Immature natural killer cell (primary cell): Measurements from ENCODE around the gene HMG20B. TPM values are rescaled to one million over a fixed set of nuclear protein-coding genes. Genes with fewer than 3 reads are reported as not detected.
"Not testable (repeated sequence)": the region's sequence is repeated elsewhere in the genome, so short reads cannot be mapped to it uniquely, and the experiment has no call there.

Source experiments
- DNase-seq, 3 donors: peaks; one replicate each; pipeline ENCODE4 v3.0.0; 2022; ENCODE audit warnings: mixed read lengths in 1 of 3
- H3K27ac Mint-ChIP-seq, 6 donors: one replicate each; pipeline ENCODE4 v1.8.0; 2020; ENCODE audit warnings: mixed read lengths in 6 of 6, mild to moderate bottlenecking in 5 of 6, inconsistent platforms in 4 of 6, moderate library complexity in 3 of 6
- H3K27me3 Mint-ChIP-seq, 3 donors: one replicate each; pipeline ENCODE4 v1.8.0; 2020 to 2021; ENCODE audit warnings: low read depth in 3 of 3, mild to moderate bottlenecking in 3 of 3, mixed read lengths in 3 of 3, moderate library complexity in 3 of 3, inconsistent platforms in 1 of 3
- H3K36me3 Mint-ChIP-seq, 3 donors: one replicate each; pipeline ENCODE4 v1.8.0; 2020; ENCODE audit warnings: mixed read lengths in 3 of 3, inconsistent platforms in 2 of 3, mild to moderate bottlenecking in 2 of 3
- H3K4me1 Mint-ChIP-seq, 2 donors: one replicate each; pipeline ENCODE4 v1.8.0; 2020; ENCODE audit warnings: inconsistent platforms in 2 of 2, mild to moderate bottlenecking in 2 of 2, mixed read lengths in 2 of 2, moderate library complexity in 1 of 2
- H3K4me3 Mint-ChIP-seq, 5 donors: one replicate each; pipeline ENCODE4 v1.8.0; 2020; ENCODE audit warnings: mild to moderate bottlenecking in 5 of 5, mixed read lengths in 5 of 5, inconsistent platforms in 3 of 5, moderate library complexity in 3 of 5
- H3K9me3 Mint-ChIP-seq, 6 donors: one replicate each; pipeline ENCODE4 v1.8.0; 2020; ENCODE audit warnings: mild to moderate bottlenecking in 6 of 6, mixed read lengths in 6 of 6, inconsistent platforms in 4 of 6, moderate library complexity in 3 of 6
- polyA plus RNA-seq, 3 donors: library from polyadenylated mRNA; unstranded; fragments of 300-500 nt; fragmentation: Illumina TruSeq; gene quantifications; one replicate each; pipeline ENCODE4 v1.2.3, GENCODE V29; 2021

The HMG20B gene
- polyA plus RNA-seq, 3 donors from 2014 or later, result 42.9 to 74.8 (median 60.1) TPM

DNA sequence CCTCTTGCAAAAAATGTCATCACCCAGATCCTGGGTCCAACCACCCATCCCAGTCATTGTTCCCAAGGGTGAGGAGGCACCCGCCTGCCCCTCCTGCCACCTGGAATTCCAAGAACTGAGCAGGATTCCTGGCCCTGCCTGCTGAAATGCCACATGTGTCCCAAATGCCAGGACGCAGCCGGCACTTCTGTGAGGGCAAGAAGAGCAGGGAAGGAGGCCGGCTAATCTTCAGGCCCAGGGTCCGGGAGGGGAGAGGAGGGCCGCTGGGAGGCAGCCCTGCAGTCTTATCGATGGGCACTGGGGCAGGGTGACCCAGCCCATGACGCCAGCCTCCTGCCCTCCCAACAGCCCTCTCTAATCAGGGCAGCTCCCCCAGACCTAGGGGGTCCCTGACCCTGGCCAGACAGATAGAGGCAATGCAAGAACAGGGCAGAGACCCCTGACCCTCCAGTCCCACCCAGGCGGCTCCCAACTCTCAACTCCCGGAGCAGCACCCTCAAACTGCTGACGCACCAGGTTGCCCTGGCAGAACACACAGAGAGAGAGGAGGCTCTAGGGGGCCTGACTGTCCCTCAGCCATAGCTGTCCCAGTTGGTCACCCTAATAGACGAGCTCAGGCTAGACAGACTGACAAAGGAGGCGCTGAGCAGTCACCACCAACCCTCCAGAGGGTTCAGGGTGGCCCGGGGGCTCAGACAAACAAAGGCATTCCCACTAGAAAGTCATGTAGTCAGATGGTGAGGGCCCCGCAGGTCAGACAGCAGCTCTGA lies 16.9 kb upstream of the HMG20B start:
- Mint-ChIP-seq H3K9me3 (no peaks in the 10 kb centered on the region), H3K4me3 (peak overlapping the region; percentile 88 to 98 (median 94)), H3K27me3 (peaks cover 6 to 13% (median 6%) of the 10 kb centered on the region in 3 donors), H3K36me3 (no peaks in the 10 kb centered on the region), H3K4me1 (peaks cover 34 to 36% of the 10 kb centered on the region in 2 donors), H3K27ac (peak overlapping the region in 5 of 6 donors; percentile 73 to 91 (median 84))
- DNase-seq, result no peak

- H3K9me3 Mint-ChIP-seq, result no peaks in the 10 kb centered on the region
- peak overlapping the region; percentile 88 to 98 (median 94) for H3K4me3 Mint-ChIP-seq
- peaks cover 34 to 36% of the 10 kb centered on the region in 2 donors for H3K4me1 Mint-ChIP-seq
- DNase-seq, result no peak
- no peaks in the 10 kb centered on the region for H3K36me3 Mint-ChIP-seq
- H3K27ac Mint-ChIP-seq, result peak overlapping the region; percentile 68 to 91 (median 85)
- H3K27me3 Mint-ChIP-seq, result peaks cover 6 to 13% (median 6%) of the 10 kb centered on the region in 3 donors
Observed at GRCh38 chr19:3556423-3556977, 16.2 kb upstream of the HMG20B start.

DNA sequence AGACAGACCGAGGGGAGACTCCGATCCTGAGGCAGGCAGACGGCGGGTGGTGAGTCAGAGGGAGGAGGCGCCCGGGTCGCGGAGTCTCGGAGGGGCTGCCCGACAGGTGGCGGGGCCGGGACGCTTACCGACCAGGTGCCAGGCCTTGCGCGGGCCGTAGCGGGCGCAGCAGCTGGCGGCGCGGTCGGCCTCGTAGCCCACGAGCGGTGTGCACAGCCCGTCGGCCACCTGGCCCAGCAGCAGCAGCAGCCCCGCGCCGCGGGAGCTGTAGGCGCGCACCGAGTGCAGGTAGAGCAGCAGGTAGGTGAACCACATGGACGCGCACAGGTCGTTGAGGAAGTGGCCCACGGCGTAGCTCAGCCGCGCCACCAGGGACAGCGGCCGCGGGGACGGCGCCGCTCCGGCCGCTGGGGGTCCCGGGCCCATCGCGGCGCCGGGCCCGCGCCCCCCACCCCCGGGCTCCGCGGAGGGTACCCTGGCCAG lies 15.7 kb upstream of the HMG20B start:
- Mint-ChIP-seq H3K27ac (peak overlapping the region; percentile 68 to 91 (median 85)), H3K36me3 (no peaks in the 10 kb centered on the region), H3K27me3 (peaks cover 6 to 13% (median 6%) of the 10 kb centered on the region in 3 donors), H3K4me1 (peaks cover 34% of the 10 kb centered on the region in 2 donors), H3K4me3 (peak overlapping the region; percentile 88 to 98 (median 94)), H3K9me3 (no peaks in the 10 kb centered on the region)
- peak; percentile 48 to 51 (median 49) for DNase-seq

DNA sequence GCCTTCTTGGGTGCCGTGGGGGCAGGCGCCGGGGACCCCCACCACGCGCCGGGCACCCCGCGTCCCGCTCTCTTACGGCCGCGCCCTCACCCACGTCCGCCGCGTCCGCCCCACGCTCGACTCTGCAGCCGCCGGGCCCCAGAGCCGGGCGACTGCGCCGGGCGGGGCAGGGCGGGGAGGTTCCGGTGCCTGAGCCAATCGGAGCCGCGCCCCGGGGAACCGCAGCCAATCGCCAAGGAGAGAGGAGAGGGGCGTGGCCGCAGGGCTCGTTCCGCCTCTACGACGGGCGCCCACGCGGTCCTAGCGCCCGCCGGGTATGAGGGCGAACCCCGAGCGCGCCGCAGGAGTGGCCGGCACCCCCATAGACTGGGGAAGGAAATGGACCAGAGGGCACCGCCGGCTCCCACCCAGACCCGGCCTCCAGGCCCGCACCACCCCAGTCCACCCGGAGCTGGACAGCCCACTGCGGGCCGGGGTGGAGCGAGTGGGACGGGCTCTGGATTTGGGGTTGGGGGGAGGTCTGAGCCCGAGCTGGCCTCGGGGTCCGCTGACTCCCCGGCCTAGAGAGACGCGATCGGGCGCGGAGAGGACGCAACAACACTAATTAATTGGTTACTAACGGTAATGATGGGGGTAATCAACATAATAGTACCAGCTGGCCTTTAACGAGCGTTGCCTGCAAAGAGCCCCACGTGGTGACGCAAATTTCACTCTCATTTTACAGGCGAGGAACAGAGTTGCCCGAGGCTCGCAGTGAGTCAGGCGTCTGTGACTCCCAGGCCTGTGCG lies 15.1 kb upstream of the HMG20B start, which contains the start of gene MFSD12:
TSS of gene MFSD12 (minus strand) at position 126 of the 788 bp plus-strand sequence. CDS start 183 bp downstream, outside the sequence.
- peak; percentile 92 to 94 (median 93) for DNase-seq
- peak within 1 kb of the TSS; percentile 78 to 92 (median 88) for H3K27ac Mint-ChIP-seq
- H3K9me3 Mint-ChIP-seq, result no peaks in the 10 kb centered on the region
- peaks cover 6 to 13% (median 6%) of the 10 kb centered on the region in 3 donors for H3K27me3 Mint-ChIP-seq
- H3K4me1 Mint-ChIP-seq, result peaks cover 34% of the 10 kb centered on the region in 2 donors
- H3K36me3 Mint-ChIP-seq, result no peaks in the 10 kb centered on the region
- H3K4me3 Mint-ChIP-seq, result peak within 1 kb of the TSS; percentile 88 to 98 (median 94)

DNA sequence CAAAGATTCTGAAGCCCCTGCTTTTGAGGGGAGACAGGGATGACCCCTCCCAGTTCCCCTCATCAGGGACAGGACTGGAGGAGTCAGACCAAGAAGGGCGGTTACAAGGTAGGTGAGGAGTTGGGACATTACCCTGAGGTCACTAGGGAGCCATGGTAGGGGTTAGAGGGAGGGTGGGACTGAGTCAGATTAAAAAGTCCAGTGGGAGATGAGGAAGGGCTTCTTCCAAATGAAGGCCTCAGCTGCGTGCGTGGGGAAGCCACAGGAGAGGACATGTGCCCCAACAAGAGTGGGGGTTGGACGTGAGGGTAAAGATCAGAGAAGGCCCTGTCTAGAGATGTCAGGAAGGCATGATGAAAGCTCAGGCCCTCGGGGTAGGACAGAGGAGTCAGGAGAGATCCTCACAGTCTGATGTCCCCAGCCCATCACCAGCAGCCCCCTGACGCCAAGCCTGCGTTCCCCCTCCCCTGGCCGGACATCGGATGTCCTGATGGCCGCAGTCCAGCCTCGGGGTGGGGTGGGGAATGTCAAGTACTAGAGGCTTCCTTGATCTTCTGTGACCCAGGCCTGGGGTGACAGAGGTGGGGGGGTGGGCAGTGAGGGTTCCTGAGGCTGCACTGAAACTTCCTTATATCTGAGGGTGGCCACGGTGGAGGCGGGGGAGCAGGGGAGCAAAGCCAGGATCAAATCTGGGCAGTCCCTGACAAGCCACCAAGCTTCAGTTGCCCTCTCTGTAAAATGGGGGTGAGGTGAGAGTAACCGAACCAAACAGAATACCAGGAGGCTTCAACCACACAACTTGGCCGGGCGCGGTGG lies 8.8 kb upstream of the HMG20B start:
- H3K36me3 Mint-ChIP-seq, result no peaks in the 10 kb centered on the region
- H3K9me3 Mint-ChIP-seq, result no peaks in the 10 kb centered on the region
- H3K27ac Mint-ChIP-seq, result no peak overlapping the region
- no peaks in the 10 kb centered on the region for H3K4me1 Mint-ChIP-seq
- H3K4me3 Mint-ChIP-seq, result no peak overlapping the region
- no peaks in the 10 kb centered on the region for H3K27me3 Mint-ChIP-seq
- no peak for DNase-seq

DNA sequence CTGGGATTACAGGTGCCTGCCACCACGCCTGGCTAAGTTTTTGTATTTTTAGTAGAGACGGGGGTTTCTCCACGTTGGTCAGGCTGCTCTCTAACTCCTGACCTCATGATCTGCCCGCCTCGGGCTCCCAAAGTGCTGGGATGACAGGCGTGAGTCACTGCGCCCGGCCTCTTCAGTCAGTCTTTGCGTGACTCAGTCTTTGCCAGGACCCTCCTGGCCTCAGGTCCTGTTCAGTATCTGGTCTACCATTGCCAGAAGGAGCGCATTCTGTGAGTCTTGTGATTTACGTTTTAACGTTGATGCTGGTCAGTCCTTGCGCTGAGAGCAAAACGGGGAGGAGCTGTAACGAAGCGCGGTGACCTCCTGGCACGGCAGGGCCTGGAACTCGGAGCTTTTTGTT lies 7.6 kb upstream of the HMG20B start:
- no peak overlapping the region for H3K4me3 Mint-ChIP-seq
- H3K27me3 Mint-ChIP-seq, result no peaks in the 10 kb centered on the region
- no peak for DNase-seq
- H3K4me1 Mint-ChIP-seq, result no peaks in the 10 kb centered on the region
- H3K9me3 Mint-ChIP-seq, result no peaks in the 10 kb centered on the region
- no peaks in the 10 kb centered on the region for H3K36me3 Mint-ChIP-seq
- H3K27ac Mint-ChIP-seq, result no peak overlapping the region

- H3K4me1 Mint-ChIP-seq, result peaks cover 9 to 11% of the 10 kb centered on the region in 2 donors
- H3K36me3 Mint-ChIP-seq, H3K27me3 Mint-ChIP-seq, H3K9me3 Mint-ChIP-seq, H3K4me3 Mint-ChIP-seq, DNase-seq, H3K27ac Mint-ChIP-seq: not testable (repeated sequence)
Observed at GRCh38 chr19:3570042-3570441, 2.7 kb upstream of the HMG20B start.

- Mint-ChIP-seq H3K4me3 (no peak overlapping the region), H3K27me3 (peaks cover 0 to 8% (median 4%) of the 10 kb centered on the region in 3 donors)
Observed at GRCh38 chr19:3570606-3571011, 2.1 kb upstream of the HMG20B start.

DNA sequence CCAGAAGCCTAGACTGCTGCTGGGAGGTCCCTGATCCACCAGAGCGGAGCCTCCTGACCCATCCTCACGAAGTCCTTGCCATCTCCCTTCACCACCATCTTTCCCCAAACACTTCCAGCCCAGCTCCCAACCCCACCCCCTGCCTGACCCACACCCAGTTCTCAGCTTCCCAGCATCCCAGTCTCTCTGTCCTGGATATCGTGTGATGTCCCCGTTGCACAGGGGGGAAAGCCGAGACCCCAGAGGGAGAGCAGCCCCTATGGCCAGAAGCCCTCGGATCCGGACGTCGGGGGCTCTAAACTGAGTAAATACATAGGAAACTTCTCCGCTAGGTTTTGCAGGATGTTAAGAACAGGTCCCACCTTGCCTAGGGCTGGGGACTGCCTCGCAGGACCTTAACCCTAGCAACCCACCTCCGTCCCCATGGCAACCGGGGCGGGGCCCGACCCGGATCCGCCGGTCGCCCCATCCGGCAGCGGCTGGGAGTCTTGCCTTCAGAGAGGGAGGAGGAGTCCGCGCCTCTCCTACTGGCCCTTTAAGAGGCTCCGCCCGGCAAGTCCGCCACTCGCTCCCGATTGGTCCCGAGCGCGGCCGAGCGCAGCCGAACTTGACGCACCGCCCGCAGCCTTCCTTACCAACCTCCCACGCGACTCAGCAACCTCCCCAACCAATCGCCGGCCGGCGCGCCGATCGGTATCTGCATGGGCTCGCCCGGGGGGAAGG lies 451 bp upstream of the HMG20B start:
- peak overlapping the region in 4 of 6 donors; percentile 36 to 77 (median 61) for H3K27ac Mint-ChIP-seq
- H3K4me3 Mint-ChIP-seq, result peak overlapping the region; percentile 73 to 85 (median 79)
- H3K9me3 Mint-ChIP-seq, result no peaks in the 10 kb centered on the region
- H3K36me3 Mint-ChIP-seq, result peaks cover 0 to 6% (median 0%) of the 10 kb centered on the region in 3 donors
- peak; percentile 97 to 98 (median 98) for DNase-seq
- peaks cover 0 to 8% (median 4%) of the 10 kb centered on the region in 3 donors for H3K27me3 Mint-ChIP-seq
- peaks cover 11 to 13% of the 10 kb centered on the region in 2 donors for H3K4me1 Mint-ChIP-seq

More at GRCh38 chr19:3570606-3571011, 2.1 kb upstream of the HMG20B start:
- no peak for DNase-seq
- Mint-ChIP-seq H3K4me1 (peaks cover 11 to 13% of the 10 kb centered on the region in 2 donors), H3K36me3 (peaks cover 0 to 6% (median 0%) of the 10 kb centered on the region in 3 donors), H3K9me3 (no peaks in the 10 kb centered on the region), H3K27ac (peak overlapping the region in 1 of 6 donors; percentile 58)

DNA sequence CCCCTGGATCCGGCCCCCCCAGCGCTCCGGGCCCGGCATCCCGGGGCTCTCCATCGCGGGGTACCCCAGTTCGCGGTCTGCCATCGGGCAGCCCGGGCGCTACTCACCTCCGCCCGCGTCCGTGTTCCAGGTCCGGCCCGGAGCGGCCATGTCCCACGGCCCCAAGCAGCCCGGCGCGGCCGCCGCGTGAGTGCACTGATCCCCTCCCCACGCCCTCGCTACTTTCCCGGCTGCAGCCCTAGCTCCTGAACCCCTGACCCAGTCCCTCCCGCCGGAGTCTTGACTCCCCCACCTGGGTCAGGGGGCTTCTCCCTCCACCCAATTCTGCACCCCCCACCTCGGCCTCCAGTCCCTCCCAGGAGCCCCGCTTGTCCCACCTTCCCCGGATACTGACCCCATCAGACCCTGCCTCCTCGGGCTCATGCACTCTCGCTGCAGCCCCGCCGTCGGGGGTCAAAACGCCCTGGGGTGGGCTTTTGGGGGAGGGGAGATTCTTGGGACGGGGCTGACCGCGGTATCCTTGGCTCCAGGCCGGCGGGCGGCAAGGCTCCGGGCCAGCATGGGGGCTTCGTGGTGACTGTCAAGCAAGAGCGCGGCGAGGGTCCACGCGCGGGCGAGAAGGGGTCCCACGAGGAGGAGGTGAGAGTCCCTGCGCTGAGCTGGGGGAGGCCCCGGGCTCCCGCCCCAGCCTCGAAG lies 566 bp downstream of the HMG20B start:
- Mint-ChIP-seq H3K27me3 (peaks cover 0 to 8% (median 4%) of the 10 kb centered on the region in 3 donors), H3K27ac (peak overlapping the region in 2 of 6 donors; percentile 50 to 51)
- no peak for DNase-seq

GRCh38 chr19:3573858-3574637 lies 1.3 kb downstream of the HMG20B start:
- DNase-seq, result peak; percentile 73 to 80 (median 76)
- peaks cover 0 to 8% (median 4%) of the 10 kb centered on the region in 3 donors for H3K27me3 Mint-ChIP-seq
- no peaks in the 10 kb centered on the region for H3K9me3 Mint-ChIP-seq
- H3K27ac Mint-ChIP-seq, result peak overlapping the region in 3 of 6 donors; percentile 51 to 84 (median 57)
- peak overlapping the region; percentile 76 to 85 (median 81) for H3K4me3 Mint-ChIP-seq
- peaks cover 0 to 6% (median 0%) of the 10 kb centered on the region in 3 donors for H3K36me3 Mint-ChIP-seq
- H3K4me1 Mint-ChIP-seq, result peaks cover 11 to 13% of the 10 kb centered on the region in 2 donors

More for the DNA sequence above, 566 bp downstream of the HMG20B start:
- Mint-ChIP-seq H3K4me1 (peaks cover 11 to 13% of the 10 kb centered on the region in 2 donors), H3K9me3 (no peaks in the 10 kb centered on the region), H3K36me3 (peaks cover 0 to 6% (median 0%) of the 10 kb centered on the region in 3 donors), H3K4me3 (peak overlapping the region; percentile 76 to 85 (median 81))
